Neuronal stem cell (in vitro differentiated cells): ENCODE measurements around the gene KDM4B.

Experiments
- DNase-seq: peaks from one replicate; pipeline ENCODE4 v3.0.0-alpha.2; 2013; ENCODE audit warnings: low spot score
- H2AFZ ChIP-seq: one replicate; pipeline ENCODE4 v1.6.1; 2013; ENCODE audit warnings: mild to moderate bottlenecking, low read length, inconsistent platforms
- H2AK5ac ChIP-seq: 2 replicates; pipeline ENCODE4 v1.6.1; 2013; ENCODE audit warnings: low read depth, mild to moderate bottlenecking, inconsistent platforms, low read length, moderate library complexity, mixed read lengths
- H2BK120ac ChIP-seq: 2 replicates; pipeline ENCODE4 v1.6.1; 2013; ENCODE audit warnings: low read depth, mild to moderate bottlenecking, inconsistent platforms, low read length, moderate library complexity, mixed read lengths
- H2BK12ac ChIP-seq: one replicate; pipeline ENCODE4 v1.6.1; 2013; ENCODE audit warnings: low read length, inconsistent platforms
- H2BK15ac ChIP-seq: 2 replicates; pipeline ENCODE4 v1.6.1; 2013; ENCODE audit warnings: mild to moderate bottlenecking, low read length, inconsistent platforms, mixed read lengths
- H2BK5ac ChIP-seq: one replicate; pipeline ENCODE4 v1.6.1; 2013; ENCODE audit warnings: inconsistent platforms, mild to moderate bottlenecking, low read length, moderate library complexity
- H3K14ac ChIP-seq: one replicate; pipeline ENCODE4 v1.6.1; 2013; ENCODE audit warnings: low read length, inconsistent platforms
- H3K18ac ChIP-seq: 2 replicates; pipeline ENCODE4 v1.6.1; 2013; ENCODE audit warnings: low read length, inconsistent platforms
- H3K23ac ChIP-seq: 2 replicates; pipeline ENCODE4 v1.6.1; 2013; ENCODE audit warnings: low read depth, mild to moderate bottlenecking, mixed read lengths, low read length, inconsistent platforms; ENCODE audit not compliant: poor library complexity
- H3K27ac ChIP-seq: replicated peaks from 3 replicates; pipeline ENCODE4 v1.5.1; 2013; ENCODE audit warnings: low read length, inconsistent platforms
- H3K27me3 ChIP-seq, 3 experiments: 2 replicates each; pipeline ENCODE4 v1.6.1; 2013; ENCODE audit warnings: low read length in 3 of 3, mild to moderate bottlenecking in 2 of 3, inconsistent platforms in 1 of 3, low read depth in 1 of 3, mixed read lengths in 1 of 3, moderate library complexity in 1 of 3; ENCODE audit not compliant: control insufficient read depth in 3 of 3, insufficient read depth in 3 of 3
- H3K36me3 ChIP-seq, 2 donors: replicated peaks in 1 of 2; 2 replicates each; pipeline ENCODE4 v1.6.1; 2013; ENCODE audit warnings: low read length in 2 of 2; ENCODE audit not compliant: control insufficient read depth in 2 of 2, insufficient read depth in 2 of 2
- H3K4ac ChIP-seq: 2 replicates; pipeline ENCODE4 v1.6.1; 2013; ENCODE audit warnings: inconsistent platforms, mild to moderate bottlenecking, low read length, moderate library complexity
- H3K4me1 ChIP-seq, 2 donors: 1 replicate in 1 of 2; 2 replicates in 1 of 2; pipeline ENCODE4 v1.6.1; 2013; ENCODE audit warnings: low read length in 2 of 2, low read depth in 1 of 2; ENCODE audit not compliant: control insufficient read depth in 2 of 2, insufficient read depth in 1 of 2
- H3K4me2 ChIP-seq: one replicate; pipeline ENCODE4 v1.6.1; 2013; ENCODE audit warnings: mild to moderate bottlenecking, low read length, inconsistent platforms; ENCODE audit not compliant: insufficient read depth, poor library complexity, severe bottlenecking
- H3K4me3 ChIP-seq, 2 donors: 2 replicates each; pipeline ENCODE4 v1.5.1; 2013; ENCODE audit warnings: low read length in 2 of 2, mild to moderate bottlenecking in 2 of 2, inconsistent platforms in 1 of 2, moderate library complexity in 1 of 2
- H3K79me1 ChIP-seq: one replicate; pipeline ENCODE4 v1.6.1; 2013; ENCODE audit warnings: low read depth, mild to moderate bottlenecking, inconsistent platforms, low read length, moderate library complexity
- H3K9ac ChIP-seq: one replicate; pipeline ENCODE4 v1.6.1; 2013; ENCODE audit warnings: mild to moderate bottlenecking, low read depth, low read length, inconsistent platforms; ENCODE audit not compliant: poor library complexity
- H3K9me3 ChIP-seq, 2 donors: replicated peaks in 1 of 2; 2 replicates each; pipeline versions ENCODE3 to v1.6.1; 2013; ENCODE audit warnings: low read length in 2 of 2, mild to moderate bottlenecking in 2 of 2, inconsistent platforms in 1 of 2, low read depth in 1 of 2, mixed read lengths in 1 of 2, moderate library complexity in 1 of 2; ENCODE audit not compliant: control insufficient read depth in 2 of 2, insufficient read depth in 1 of 2
- H4K8ac ChIP-seq: one replicate; pipeline ENCODE4 v1.6.1; 2013; ENCODE audit warnings: low read depth, mild to moderate bottlenecking, inconsistent platforms, low read length, moderate library complexity
- H4K91ac ChIP-seq: one replicate; pipeline ENCODE4 v1.6.1; 2013; ENCODE audit warnings: low read length, low read depth, mild to moderate bottlenecking, inconsistent platforms; ENCODE audit not compliant: poor library complexity
- WGBS, 2 donors: extraction: QIAGEN DNeasy Blood & Tissue Kit; methylation state at CpG; one replicate each; pipeline ENCODE4 v1.1.7; 2013; ENCODE audit warnings: missing lambda C conversion rate in 2 of 2, mixed read lengths in 1 of 2; ENCODE audit not compliant: insufficient read length in 2 of 2, insufficient replicate concordance in 1 of 2; ENCODE audit errors: extremely low coverage in 2 of 2; 5-methylcytosine and 5-hydroxymethylcytosine counted together

KDM4B gene

DNA sequence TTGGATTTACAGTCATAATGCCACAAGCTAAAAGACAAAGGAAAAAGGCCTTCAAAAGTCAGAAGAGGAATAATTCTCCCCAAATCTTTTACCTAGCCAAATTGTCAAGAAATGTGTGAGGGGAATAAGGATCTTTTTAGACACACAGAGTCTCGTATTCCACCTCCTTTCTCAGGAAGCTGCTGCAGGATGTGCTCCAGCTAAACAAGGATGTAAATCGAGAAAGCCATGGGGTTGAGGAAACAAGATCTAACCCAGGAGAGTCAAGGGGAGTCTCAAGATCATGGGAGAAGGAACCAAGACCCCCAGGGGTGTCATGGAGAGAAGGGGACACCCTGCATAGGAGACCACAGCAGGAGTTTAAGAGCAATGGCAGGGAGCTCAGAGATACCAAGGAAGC, 147.4 kb downstream of the KDM4B start:
- Histone ChIP-seq H2BK12ac (no peak overlapping the region), H2BK5ac (no peak overlapping the region), H2BK15ac (no peak overlapping the region), H3K4me2 (no peak overlapping the region), H3K4me1 (peaks cover 16 to 29% of the 10 kb centered on the region in 2 donors), H2AK5ac (no peak overlapping the region), H3K14ac (no peak overlapping the region), H3K4me3 (no peak overlapping the region), H3K79me1 (no peaks in the 10 kb centered on the region), H3K4ac (no peak overlapping the region), H3K27ac (no peak overlapping the region), H4K8ac (no peak overlapping the region), H2AFZ (no peak overlapping the region), H4K91ac (no peak overlapping the region), H3K9me3 (peaks cover 7 to 8% of the 10 kb centered on the region in 2 donors), H3K36me3 (peaks cover 6 to 54% of the 10 kb centered on the region in 2 donors), H3K23ac (no peak overlapping the region), H3K27me3 (no peaks in the 10 kb centered on the region), H2BK120ac (no peak overlapping the region), H3K18ac (no peak overlapping the region), H3K9ac (no peak overlapping the region)
- WGBS, 2 donors, result no CpG with 5 or more reads among the region's 2 CpGs
- DNase-seq, result no peak

DNA sequence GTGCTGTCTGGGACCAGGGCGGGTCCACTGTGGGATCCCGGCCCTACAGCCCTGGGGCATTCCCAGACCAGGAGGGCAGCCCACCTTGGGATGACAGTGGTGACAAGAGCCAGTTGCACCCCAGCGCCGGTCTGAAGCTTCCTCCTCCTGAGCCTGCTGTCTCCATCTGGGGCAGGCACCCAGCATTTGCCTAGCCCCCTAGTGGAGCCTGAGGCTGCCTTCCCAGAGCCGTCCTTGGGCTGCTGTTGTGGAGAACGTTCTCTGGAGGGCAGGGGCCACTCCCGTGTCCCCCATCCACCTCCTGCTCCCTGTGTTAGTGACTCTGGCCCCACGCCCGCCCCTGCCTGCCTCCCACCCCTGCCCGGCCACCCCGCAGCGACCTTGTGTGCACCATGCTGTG, 148.5 kb downstream of the KDM4B start:
- no peak overlapping the region for H3K4me3 ChIP-seq
- no CpG with 5 or more reads among the region's 12 CpGs for WGBS, 2 donors

DNA sequence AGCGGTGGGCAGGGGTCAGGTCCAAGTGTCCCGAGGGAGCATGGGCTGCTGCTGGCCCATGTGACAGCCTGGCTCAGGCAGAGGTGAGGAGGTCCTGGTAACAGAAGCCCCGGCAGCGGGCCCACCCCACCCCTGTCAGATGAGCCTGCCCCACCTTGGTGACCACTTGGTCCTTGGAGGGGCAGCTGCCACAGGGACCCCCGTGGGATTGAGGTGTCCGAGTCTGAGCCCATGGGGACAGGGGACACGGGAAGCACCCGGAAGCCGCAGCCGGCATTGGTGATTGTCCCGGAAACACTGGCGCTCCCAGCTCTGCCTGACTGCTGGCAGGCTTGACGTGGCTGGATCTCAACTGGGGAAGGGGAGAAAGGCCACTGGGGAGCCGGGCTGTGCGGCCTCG, 149.1 kb downstream of the KDM4B start:
- Histone ChIP-seq H3K14ac (peak overlapping the region; percentile 47), H3K79me1 (no peaks in the 10 kb centered on the region), H3K9ac (no peak overlapping the region), H2BK120ac (no peak overlapping the region), H3K9me3 (peaks cover 7 to 8% of the 10 kb centered on the region in 2 donors), H2AK5ac (peak overlapping the region; percentile 25), H2AFZ (no peak overlapping the region), H4K8ac (no peak overlapping the region), H3K27ac (no peak overlapping the region), H4K91ac (no peak overlapping the region), H3K36me3 (peaks cover 10 to 56% of the 10 kb centered on the region in 2 donors), H2BK15ac (no peak overlapping the region), H3K4me1 (peaks cover 15 to 24% of the 10 kb centered on the region in 2 donors), H3K4me2 (no peak overlapping the region), H3K18ac (peak overlapping the region; percentile 77), H2BK12ac (no peak overlapping the region), H3K4ac (no peak overlapping the region), H2BK5ac (no peak overlapping the region), H3K27me3 (no peaks in the 10 kb centered on the region), H3K23ac (peak overlapping the region; percentile 48), H3K4me3 (no peak overlapping the region)
- no CpG with 5 or more reads among the region's 16 CpGs for WGBS, 2 donors
- DNase-seq, result no peak

More for the DNA sequence above, 148.5 kb downstream of the KDM4B start:
- no peak overlapping the region for H2AFZ ChIP-seq
- no peak overlapping the region for H4K91ac ChIP-seq
- H3K23ac ChIP-seq, result peak overlapping the region; percentile 48
- no peak overlapping the region for H2BK15ac ChIP-seq
- peak overlapping the region; percentile 11 for H2BK120ac ChIP-seq
- no peak overlapping the region for H3K9ac ChIP-seq
- H3K4me2 ChIP-seq, result no peak overlapping the region
- H3K18ac ChIP-seq, result peak overlapping the region; percentile 78
- H4K8ac ChIP-seq, result no peak overlapping the region
- no peak overlapping the region for H2BK12ac ChIP-seq
- H3K79me1 ChIP-seq, result no peaks in the 10 kb centered on the region
- DNase-seq, result no peak
- peaks cover 7 to 8% of the 10 kb centered on the region in 2 donors for H3K9me3 ChIP-seq
- peaks cover 20 to 27% of the 10 kb centered on the region in 2 donors for H3K4me1 ChIP-seq
- no peak overlapping the region for H3K27ac ChIP-seq
- no peak overlapping the region for H2BK5ac ChIP-seq
- H2AK5ac ChIP-seq, result peak overlapping the region; percentile 25
- H3K27me3 ChIP-seq, result no peaks in the 10 kb centered on the region
- H3K36me3 ChIP-seq, result peaks cover 4 to 54% of the 10 kb centered on the region in 2 donors
- no peak overlapping the region for H3K14ac ChIP-seq
- H3K4ac ChIP-seq, result peak overlapping the region; percentile 56

DNA sequence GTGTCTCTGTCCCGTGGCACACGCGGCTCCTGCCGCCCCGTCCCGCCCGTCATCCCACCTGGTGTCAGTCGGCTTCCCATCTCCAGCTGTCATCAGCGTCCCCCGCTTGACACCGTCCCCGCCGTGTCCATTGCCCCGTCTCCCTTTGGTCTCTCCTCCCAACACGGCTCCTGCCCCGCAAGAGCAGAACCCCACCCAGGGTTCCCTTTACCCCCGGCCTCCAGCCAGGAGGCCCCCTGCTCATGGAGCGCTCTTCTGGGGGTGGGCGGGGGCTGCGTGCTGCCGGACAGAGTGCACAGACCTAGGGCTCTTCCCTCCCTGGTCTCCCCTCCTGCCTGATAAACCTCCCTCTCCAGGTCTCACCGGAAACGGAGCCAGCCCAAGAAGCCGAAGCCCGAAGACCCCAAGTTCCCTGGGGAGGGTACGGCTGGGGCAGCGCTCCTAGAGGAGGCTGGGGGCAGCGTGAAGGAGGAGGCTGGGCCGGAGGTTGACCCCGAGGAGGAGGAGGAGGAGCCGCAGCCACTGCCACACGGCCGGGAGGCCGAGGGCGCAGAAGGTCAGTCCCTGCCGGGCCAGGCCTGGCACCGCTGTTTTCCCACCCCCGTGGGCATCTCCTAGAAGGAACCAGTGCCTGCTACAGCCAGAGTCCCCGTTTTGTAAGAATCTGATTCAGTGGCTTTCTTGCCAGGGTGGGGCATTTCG, 150.5 kb downstream of the KDM4B start:
- Histone ChIP-seq H2BK120ac (no peak overlapping the region), H3K14ac (peak overlapping the region; percentile 25), H2AK5ac (no peak overlapping the region), H3K4me1 (peaks cover 10 to 17% of the 10 kb centered on the region in 2 donors), H3K36me3 (peaks cover 14 to 57% of the 10 kb centered on the region in 2 donors), H2AFZ (no peak overlapping the region), H2BK12ac (no peak overlapping the region), H3K4me2 (no peak overlapping the region), H3K4me3 (no peak overlapping the region), H3K9ac (no peak overlapping the region), H3K23ac (peak overlapping the region; percentile 44), H3K4ac (no peak overlapping the region), H3K27ac (no peak overlapping the region), H2BK15ac (no peak overlapping the region), H3K27me3 (no peaks in the 10 kb centered on the region), H3K79me1 (peaks cover 2% of the 10 kb centered on the region), H4K91ac (no peak overlapping the region), H3K18ac (peak overlapping the region; percentile 2), H4K8ac (no peak overlapping the region), H2BK5ac (peak overlapping the region; percentile 48), H3K9me3 (peaks cover 7 to 8% of the 10 kb centered on the region in 2 donors)
- WGBS, 2 donors, result no CpG with 5 or more reads among the region's 40 CpGs
- DNase-seq, result no peak
